GM12801 (cell line): ENCODE measurements around the gene LMBR1.

Source experiments
- TF ChIP-seq, protein P1 (sequence below): IDR thresholded peaks from one replicate; pipeline ENCODE4 v1.5.1; 2011; ENCODE audit warnings: control low read depth; ENCODE audit not compliant: insufficient read length; ENCODE audit errors: extremely low read depth

Gene LMBR1

DNA sequence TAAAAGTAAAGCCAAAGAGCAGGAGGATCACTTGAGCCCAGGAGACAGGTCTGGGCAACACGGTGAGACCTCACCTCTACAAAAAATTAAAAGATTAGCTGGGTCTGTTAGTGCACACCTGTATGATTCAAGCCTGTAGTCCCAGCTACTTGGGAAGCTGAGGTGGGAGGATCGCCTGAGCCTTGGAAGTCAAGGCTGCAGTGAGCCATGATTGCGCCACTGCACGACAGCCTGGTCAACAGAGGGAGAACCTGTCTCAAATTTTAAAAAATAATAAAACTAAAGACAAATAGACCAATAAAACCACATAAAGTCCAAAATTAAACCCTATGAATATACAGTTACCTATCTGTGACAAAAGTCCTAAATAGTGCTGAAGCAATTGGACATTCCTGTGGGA is 3.2 kb downstream of the LMBR1 start:
- TF ChIP-seq, protein P1, sequence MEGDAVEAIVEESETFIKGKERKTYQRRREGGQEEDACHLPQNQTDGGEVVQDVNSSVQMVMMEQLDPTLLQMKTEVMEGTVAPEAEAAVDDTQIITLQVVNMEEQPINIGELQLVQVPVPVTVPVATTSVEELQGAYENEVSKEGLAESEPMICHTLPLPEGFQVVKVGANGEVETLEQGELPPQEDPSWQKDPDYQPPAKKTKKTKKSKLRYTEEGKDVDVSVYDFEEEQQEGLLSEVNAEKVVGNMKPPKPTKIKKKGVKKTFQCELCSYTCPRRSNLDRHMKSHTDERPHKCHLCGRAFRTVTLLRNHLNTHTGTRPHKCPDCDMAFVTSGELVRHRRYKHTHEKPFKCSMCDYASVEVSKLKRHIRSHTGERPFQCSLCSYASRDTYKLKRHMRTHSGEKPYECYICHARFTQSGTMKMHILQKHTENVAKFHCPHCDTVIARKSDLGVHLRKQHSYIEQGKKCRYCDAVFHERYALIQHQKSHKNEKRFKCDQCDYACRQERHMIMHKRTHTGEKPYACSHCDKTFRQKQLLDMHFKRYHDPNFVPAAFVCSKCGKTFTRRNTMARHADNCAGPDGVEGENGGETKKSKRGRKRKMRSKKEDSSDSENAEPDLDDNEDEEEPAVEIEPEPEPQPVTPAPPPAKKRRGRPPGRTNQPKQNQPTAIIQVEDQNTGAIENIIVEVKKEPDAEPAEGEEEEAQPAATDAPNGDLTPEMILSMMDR = no peak

DNA sequence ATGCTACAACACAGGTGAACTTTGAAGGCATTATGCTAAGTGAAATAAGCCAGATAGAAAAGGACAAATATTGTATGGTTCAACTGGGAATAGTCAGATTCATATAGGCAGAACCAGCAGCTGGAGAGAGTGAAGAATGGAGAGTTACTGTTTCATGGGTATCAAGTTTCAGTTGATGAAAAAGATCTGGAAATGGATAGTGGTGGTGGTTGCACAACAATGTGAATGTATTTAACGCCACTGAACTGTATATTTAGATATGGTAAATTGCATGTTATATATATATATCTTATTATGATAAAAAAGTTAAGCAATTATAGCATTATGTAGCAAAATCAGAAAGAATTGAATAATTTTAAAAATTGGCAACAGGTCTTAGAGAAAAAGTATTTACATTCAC is 3.9 kb downstream of the LMBR1 start:
- TF ChIP-seq, protein P1 = no peak

DNA sequence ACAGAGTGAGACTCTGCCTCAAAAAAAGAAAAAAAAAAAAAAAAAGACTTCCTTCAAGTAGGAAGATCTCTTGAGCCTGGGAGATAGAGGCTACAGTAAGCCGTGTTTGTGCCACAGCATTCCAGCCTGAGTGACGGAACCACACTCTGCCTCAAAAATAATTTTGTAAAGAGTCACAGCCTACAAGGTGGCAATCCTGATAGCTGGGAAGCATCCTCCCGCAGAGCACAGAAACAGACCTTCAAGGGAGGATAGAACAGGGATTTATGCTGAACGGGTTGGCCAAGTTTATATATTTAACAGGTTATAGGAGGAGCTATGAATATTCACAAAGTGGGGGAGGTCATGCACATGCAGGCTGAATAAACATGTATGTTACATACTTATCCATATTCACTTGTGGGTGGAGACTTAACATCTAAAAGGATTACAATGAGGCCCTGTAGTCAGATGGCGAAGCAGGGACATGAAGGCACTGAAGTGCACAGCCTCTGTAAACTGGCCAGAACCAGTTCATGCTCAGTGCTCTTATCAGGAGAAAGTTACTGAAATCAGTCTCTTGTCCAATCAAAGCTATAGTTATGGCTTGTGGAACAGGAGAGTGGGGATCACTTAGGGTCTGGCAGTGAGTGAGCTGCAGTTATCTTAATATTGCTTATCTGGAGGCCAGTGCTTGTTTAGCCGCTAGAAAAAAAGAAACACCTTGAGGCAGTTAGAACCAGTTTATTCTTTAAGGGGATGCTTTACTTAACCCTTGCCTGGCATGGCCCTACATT is 6.8 kb downstream of the LMBR1 start:
- TF ChIP-seq, protein P1 = no peak

DNA sequence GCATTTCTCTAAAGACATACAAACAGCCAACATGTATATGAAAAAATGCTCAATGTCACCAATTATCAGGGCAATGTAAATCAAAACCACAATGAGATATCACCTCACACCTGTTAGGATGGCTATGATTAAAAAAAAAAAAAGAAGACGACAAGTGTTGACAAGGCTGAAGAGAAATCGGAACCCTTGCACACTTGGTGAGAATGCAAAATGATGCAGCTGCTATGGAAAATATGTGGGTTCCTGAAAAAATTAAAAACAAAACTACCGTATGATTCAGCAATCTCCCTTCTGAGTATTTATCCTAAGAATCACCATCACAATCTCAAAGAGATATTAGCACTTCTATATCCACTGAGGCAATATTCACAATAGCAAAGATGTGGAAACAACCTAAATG is 11.3 kb downstream of the LMBR1 start:
- TF ChIP-seq, protein P1 = no peak

DNA sequence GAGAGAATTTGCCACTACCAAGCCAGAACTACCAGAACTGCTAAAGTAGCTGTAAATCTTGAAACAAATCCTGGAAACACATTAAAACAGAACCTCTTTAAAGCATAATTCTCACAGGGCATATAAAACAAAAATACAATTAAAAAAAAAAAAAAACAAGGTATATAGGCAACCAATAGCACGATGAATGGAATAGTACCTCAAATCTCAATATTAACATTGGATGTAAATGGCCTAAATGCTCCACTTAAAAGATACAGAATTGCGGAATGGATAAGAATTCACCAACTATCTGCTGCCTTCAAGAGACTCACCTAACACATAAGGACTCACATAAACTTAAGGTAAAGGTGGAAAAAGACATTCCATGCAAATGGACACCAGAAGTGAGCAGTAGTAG is 17.2 kb downstream of the LMBR1 start:
- TF ChIP-seq, protein P1 = no peak

DNA sequence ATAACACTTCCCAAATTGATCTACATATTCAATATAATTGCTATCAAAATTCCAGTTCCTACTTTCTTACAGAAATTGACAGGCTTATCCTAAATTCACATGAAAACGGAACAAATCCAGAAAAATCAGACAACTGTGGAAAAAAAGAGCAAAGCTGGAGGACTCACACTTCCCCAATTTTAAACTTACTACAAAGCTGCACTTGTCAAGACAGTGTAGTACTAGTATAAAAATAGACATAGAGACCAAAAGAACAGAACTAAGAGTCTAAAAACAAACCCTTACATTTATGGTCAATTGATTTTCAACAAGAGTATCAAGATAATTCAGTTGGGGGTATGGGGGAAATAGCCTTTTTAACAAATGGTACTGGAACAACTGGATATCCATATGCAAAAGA is 27.5 kb downstream of the LMBR1 start:
- TF ChIP-seq, protein P1 = no peak

DNA sequence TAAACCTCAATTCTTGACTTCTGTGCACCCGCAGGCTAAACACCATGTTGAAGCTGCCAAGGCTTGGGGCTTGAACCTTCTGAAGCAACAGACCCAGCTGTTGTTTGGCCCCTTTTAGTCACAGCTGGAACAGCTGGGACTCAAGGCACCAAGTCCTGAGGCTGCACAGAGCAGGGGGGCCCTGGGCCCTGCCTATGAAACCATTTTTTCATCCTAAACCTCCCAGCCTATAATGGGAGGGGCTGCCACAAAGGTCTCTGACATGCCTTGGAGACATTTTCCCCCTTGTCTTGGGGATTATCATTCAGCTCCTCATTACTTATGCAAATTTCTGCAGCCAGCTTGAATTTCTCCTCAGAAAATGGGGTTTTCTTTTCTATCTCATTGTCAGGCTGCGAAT is 31.8 kb downstream of the LMBR1 start:
- TF ChIP-seq, protein P1 = no peak
